ENCODE data around the gene CLMN.

DNA sequence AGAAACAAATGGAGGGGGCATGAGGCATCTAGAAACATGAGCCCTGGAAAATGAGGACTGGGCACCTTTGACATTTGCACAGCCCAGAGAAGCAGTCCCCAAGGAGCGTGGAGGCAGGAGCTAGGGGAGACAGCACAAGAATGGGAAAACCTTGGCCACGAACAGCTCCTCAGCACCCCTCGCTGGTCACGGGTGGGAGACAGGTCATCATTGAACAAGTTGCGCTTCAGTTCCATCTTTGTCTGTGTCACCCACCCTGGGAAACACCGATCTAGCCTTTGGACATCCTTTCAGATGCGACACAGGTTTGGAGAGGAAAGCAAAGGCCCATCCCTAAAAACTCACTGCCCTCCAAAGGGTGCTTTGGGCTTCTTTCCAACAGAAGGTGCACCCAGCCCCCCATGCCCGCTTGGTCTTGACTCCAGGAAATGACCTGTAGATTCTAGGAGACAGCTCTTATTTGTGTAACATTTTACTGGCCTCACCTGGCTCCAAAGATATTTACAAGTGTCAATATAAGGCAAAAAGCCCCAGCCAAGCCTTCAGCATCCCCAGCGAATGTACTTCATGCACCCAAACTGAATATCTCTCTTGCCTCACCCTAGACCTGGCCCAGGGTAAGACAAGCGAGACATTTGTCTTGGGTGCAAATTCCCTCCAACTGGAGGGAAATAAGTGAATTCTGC lies 28.8 kb upstream of the CLMN start:
- TF ChIP-seq, protein P1, sequence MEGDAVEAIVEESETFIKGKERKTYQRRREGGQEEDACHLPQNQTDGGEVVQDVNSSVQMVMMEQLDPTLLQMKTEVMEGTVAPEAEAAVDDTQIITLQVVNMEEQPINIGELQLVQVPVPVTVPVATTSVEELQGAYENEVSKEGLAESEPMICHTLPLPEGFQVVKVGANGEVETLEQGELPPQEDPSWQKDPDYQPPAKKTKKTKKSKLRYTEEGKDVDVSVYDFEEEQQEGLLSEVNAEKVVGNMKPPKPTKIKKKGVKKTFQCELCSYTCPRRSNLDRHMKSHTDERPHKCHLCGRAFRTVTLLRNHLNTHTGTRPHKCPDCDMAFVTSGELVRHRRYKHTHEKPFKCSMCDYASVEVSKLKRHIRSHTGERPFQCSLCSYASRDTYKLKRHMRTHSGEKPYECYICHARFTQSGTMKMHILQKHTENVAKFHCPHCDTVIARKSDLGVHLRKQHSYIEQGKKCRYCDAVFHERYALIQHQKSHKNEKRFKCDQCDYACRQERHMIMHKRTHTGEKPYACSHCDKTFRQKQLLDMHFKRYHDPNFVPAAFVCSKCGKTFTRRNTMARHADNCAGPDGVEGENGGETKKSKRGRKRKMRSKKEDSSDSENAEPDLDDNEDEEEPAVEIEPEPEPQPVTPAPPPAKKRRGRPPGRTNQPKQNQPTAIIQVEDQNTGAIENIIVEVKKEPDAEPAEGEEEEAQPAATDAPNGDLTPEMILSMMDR (IDR thresholded peaks at IDR 0.05): no peak
- TF ChIP-seq EZH2 (IDR thresholded peaks at IDR 0.05; ENCODE audit: borderline replicate concordance, insufficient read depth, low read depth, low read length, poor library complexity, severe bottlenecking): no peak
